MM.1S (cell line): ENCODE results near the gene REXO4.

ENCODE experiments used
- EZH2 ChIP-seq: fragments of 300-600 bp; sonication (generic); optimal IDR thresholded peaks from 2 replicates; pipeline ENCODE3; 2017; ENCODE audit warnings: low read depth, mild to moderate bottlenecking, antibody characterized with exemption, low read length, mixed read lengths
- TF ChIP-seq, protein P1 (sequence below): fragments of 300-600 bp; sonication (generic); IDR thresholded peaks from 2 replicates; pipeline ENCODE4 v1.5.1; 2016; ENCODE audit warnings: antibody characterized with exemption, low read length, mixed read lengths

DNA sequence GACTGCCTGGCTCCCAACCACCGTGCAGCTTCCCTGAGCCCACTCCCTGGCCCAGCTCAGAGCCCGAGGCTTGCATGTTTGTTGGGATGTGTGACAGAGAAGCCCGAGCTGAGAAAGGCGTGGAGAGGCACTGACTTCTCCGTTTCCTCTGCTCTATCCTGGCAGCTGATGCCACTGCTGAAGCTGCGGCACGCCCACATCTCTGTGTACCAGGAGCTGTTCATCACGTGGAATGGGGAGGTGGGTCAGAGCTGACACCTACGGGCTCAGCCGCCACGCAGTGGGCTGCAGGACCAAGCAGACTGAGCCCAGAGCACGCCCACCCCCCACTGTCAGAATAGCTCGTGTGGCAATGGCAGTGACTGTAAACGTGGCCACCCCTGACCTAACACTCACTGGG lies 32.4 kb downstream of the REXO4 start:
- TF ChIP-seq, protein P1, sequence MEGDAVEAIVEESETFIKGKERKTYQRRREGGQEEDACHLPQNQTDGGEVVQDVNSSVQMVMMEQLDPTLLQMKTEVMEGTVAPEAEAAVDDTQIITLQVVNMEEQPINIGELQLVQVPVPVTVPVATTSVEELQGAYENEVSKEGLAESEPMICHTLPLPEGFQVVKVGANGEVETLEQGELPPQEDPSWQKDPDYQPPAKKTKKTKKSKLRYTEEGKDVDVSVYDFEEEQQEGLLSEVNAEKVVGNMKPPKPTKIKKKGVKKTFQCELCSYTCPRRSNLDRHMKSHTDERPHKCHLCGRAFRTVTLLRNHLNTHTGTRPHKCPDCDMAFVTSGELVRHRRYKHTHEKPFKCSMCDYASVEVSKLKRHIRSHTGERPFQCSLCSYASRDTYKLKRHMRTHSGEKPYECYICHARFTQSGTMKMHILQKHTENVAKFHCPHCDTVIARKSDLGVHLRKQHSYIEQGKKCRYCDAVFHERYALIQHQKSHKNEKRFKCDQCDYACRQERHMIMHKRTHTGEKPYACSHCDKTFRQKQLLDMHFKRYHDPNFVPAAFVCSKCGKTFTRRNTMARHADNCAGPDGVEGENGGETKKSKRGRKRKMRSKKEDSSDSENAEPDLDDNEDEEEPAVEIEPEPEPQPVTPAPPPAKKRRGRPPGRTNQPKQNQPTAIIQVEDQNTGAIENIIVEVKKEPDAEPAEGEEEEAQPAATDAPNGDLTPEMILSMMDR = no peak
- no peak for TF ChIP-seq EZH2
